Ovary (tissue), 3 donors: ENCODE measurements around the gene ERH.

Experiments used
- CTCF ChIP-seq, 3 donors: fragments of 450-650 bp in 2 of 3; fragments of 200-600 bp in 1 of 3; IDR thresholded peaks; one replicate each; pipeline versions ENCODE4 v1.5.1 to v1.8.0; 2016 to 2022; ENCODE audit warnings: antibody characterized with exemption in 3 of 3, mild to moderate bottlenecking in 1 of 3
- POLR2A ChIP-seq: fragments of 450-650 bp; IDR thresholded peaks from one replicate; pipeline ENCODE4 v1.6.1; 2017; ENCODE audit warnings: antibody characterized with exemption, mild to moderate bottlenecking, moderate library complexity
- donor health status: DM: no; HTN: no; CAD: no.

GRCh38 chr14:69398053-69398817 is at the start of gene ERH, which contains the start of gene SLC39A9:
- TF ChIP-seq CTCF (IDR thresholded peaks at IDR 0.05) (no peak), POLR2A (peak; percentile 60)
